Stimulated activated CD4-positive, alpha-beta T cell treated with anti-CD3 and anti-CD28 coated beads, Interleukin-1b, Interleukin-23, amount 100 ng/mL, for 4 hours (primary cell): ENCODE measurements around the gene DDX49.
"Not testable (repeated sequence)": the region's sequence is repeated elsewhere in the genome, so short reads cannot be mapped to it uniquely, and the experiment has no call there.

Experiments used
- DNase-seq, 2 donors: peaks; one replicate each; pipeline ENCODE4 v3.0.0-alpha.2; 2020; ENCODE audit warnings: low read depth in 2 of 2

DDX49 gene

GRCh38 chr19:18910801-18911436 lies 8.6 kb upstream of the DDX49 start:
- DNase-seq = no peak

GRCh38 chr19:18912933-18913332 lies 6.6 kb upstream of the DDX49 start:
- DNase-seq = no peak

- DNase-seq = no peak
Measured at GRCh38 chr19:18913466-18913865, 6.0 kb upstream of the DDX49 start.

GRCh38 chr19:18915639-18916038 lies 3.9 kb upstream of the DDX49 start:
- DNase-seq = no peak

GRCh38 chr19:18917593-18917992 lies 1.9 kb upstream of the DDX49 start:
- not testable (repeated sequence) for DNase-seq

- DNase-seq = no peak
Measured at GRCh38 chr19:18919900-18920214, 342 bp downstream of the DDX49 start.

GRCh38 chr19:18920400-18920799 lies 885 bp downstream of the DDX49 start:
- no peak for DNase-seq

GRCh38 chr19:18921593-18921992 lies 2.1 kb downstream of the DDX49 start:
- no peak for DNase-seq

GRCh38 chr19:18922228-18922985 lies 2.9 kb downstream of the DDX49 start:
- no peak for DNase-seq

- DNase-seq = no peak
Measured at GRCh38 chr19:18924684-18925213, 5.2 kb downstream of the DDX49 start.

GRCh38 chr19:18928018-18928805 lies 8.7 kb downstream of the DDX49 start:
- no peak for DNase-seq

GRCh38 chr19:18929311-18929710 lies 9.8 kb downstream of the DDX49 start:
- DNase-seq = no peak

- no peak for DNase-seq
Measured at GRCh38 chr19:18931316-18932162, 12.0 kb downstream of the DDX49 start.

- DNase-seq = peak; percentile 77 to 87
Measured at GRCh38 chr19:18932216-18932841, 12.8 kb downstream of the DDX49 start.

GRCh38 chr19:18933297-18933696 lies 13.8 kb downstream of the DDX49 start:
- no peak for DNase-seq

- DNase-seq = no peak
Measured at GRCh38 chr19:18939163-18939562, 19.6 kb downstream of the DDX49 start.

GRCh38 chr19:18939922-18940768 lies 20.6 kb downstream of the DDX49 start:
- DNase-seq = no peak

GRCh38 chr19:18940769-18941627 lies 21.5 kb downstream of the DDX49 start, which contains the start of gene HOMER3:
TSS of gene HOMER3 (minus strand) at chr19:18941217. CDS start at chr19:18938982, 2,235 bp downstream.
- peak; percentile 78 to 82 for DNase-seq
